Body of pancreas (tissue), 4 donors: ENCODE results near the gene ZNF416. TPM values are rescaled to one million over a fixed set of nuclear protein-coding genes. Genes with fewer than 3 reads are reported as not detected.

Source experiments
- ATAC-seq: fragments of 150-250 bp; one replicate; pipeline ENCODE4 v1.9.1; 2016
- DNase-seq, 4 donors: peaks; one replicate each; pipeline ENCODE4 v3.0.0-alpha.2; 2019
- H3K27ac ChIP-seq, 4 donors: fragments of 200-600 bp; sonication (generic); 1 replicate in 3 of 4; 2 replicates in 1 of 4; pipeline versions ENCODE4 v1.5.1 to v1.6.1; 2016 to 2019; ENCODE audit warnings: mild to moderate bottlenecking in 1 of 4, mixed read lengths in 1 of 4, moderate library complexity in 1 of 4
- H3K27me3 ChIP-seq, 2 donors: fragments of 200-600 bp; sonication (generic); one replicate each; pipeline ENCODE4 v1.6.0; 2016; ENCODE audit warnings: mild to moderate bottlenecking in 1 of 2
- H3K36me3 ChIP-seq, 2 donors: fragments of 200-600 bp; sonication (generic); replicated peaks in 1 of 2; 2 replicates each; pipeline ENCODE4 v1.5.1; 2016; ENCODE audit warnings: low read depth in 2 of 2; ENCODE audit not compliant: insufficient read depth in 1 of 2
- H3K4me1 ChIP-seq: fragments of 200-600 bp; sonication (generic); one replicate; pipeline ENCODE4 v1.6.0; 2016
- H3K4me3 ChIP-seq, 2 donors: fragments of 200-600 bp; sonication (generic); 1 replicate in 1 of 2; 2 replicates in 1 of 2; pipeline ENCODE4 v1.5.1; 2016 to 2019
- H3K9me3 ChIP-seq, 3 donors: fragments of 200-600 bp; sonication (generic); 1 replicate in 2 of 3; 2 replicates in 1 of 3; pipeline ENCODE4 v1.5.1; 2016
- POLR2A ChIP-seq, 3 donors: fragments of 450-650 bp; IDR thresholded peaks; one replicate each; pipeline ENCODE4 v1.6.1; 2016; ENCODE audit warnings: antibody characterized with exemption in 3 of 3, mild to moderate bottlenecking in 2 of 3
- WGBS, 2 donors: methylation state at CpG; one replicate each; pipeline ENCODE4 v1.1.5; 2017; 5-methylcytosine and 5-hydroxymethylcytosine counted together
- intact Hi-C: fragments of 100-400 bp; cut with DNase I; formaldehyde crosslinking; loops from one replicate; pipeline ENCODE4 v1.15.1; 2023
- total RNA-seq, 2 donors: library from RNA; depleted of rRNA; stranded (reverse); fragments of >200 nt; gene quantifications; one replicate each; pipeline ENCODE4 v1.1.0, GENCODE V29; 2016
- TF ChIP-seq, protein P1 (sequence below), 7 experiments: fragments of 450-650 bp in 4 of 7; fragments of 200-600 bp in 3 of 7; sonication (generic) in 3 of 7; IDR thresholded peaks; one replicate each; pipeline ENCODE4 v1.5.1; 2016 to 2019; ENCODE audit warnings: antibody characterized with exemption in 7 of 7

The ZNF416 gene
- total RNA-seq, 2 donors from 2014 or later = 0.66 to 2.1 TPM

- Histone ChIP-seq H3K36me3 (peaks cover 0 to 5% of the 10 kb centered on the region in 2 donors), H3K4me3 (peak within 1 kb of the TSS; percentile 56 to 88), H3K27me3 (no peaks in the 10 kb centered on the region), H3K4me1 (peaks cover 13% of the 10 kb centered on the region), H3K9me3 (peaks cover 0 to 21% (median 0%) of the 10 kb centered on the region in 3 donors), H3K27ac (peak within 1 kb of the TSS in 3 of 4 donors; percentile 45 to 86 (median 86))
- intact Hi-C loops = no loop called here
- ATAC-seq = peak; percentile 99
- peak; percentile 84 to 93 (median 86) for DNase-seq
- peak in 2 of 3 donors; percentile 53 to 54 for TF ChIP-seq POLR2A (IDR thresholded peaks at IDR 0.05)
- TF ChIP-seq, protein P1, sequence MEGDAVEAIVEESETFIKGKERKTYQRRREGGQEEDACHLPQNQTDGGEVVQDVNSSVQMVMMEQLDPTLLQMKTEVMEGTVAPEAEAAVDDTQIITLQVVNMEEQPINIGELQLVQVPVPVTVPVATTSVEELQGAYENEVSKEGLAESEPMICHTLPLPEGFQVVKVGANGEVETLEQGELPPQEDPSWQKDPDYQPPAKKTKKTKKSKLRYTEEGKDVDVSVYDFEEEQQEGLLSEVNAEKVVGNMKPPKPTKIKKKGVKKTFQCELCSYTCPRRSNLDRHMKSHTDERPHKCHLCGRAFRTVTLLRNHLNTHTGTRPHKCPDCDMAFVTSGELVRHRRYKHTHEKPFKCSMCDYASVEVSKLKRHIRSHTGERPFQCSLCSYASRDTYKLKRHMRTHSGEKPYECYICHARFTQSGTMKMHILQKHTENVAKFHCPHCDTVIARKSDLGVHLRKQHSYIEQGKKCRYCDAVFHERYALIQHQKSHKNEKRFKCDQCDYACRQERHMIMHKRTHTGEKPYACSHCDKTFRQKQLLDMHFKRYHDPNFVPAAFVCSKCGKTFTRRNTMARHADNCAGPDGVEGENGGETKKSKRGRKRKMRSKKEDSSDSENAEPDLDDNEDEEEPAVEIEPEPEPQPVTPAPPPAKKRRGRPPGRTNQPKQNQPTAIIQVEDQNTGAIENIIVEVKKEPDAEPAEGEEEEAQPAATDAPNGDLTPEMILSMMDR (IDR thresholded peaks at IDR 0.05) = peak in 1 of 7 experiments; percentile 12
- WGBS, 2 donors = 2 to 3% methylated on average over 37 to 64 of the region's 64 CpGs
Measured at GRCh38 chr19:57527136-57527881, 51.4 kb downstream of the ZNF416 start, which contains the start of gene ZNF549. Gene ZNF549 (plus strand): TSS chr19:57527356. CDS start chr19:57527574, 218 bp downstream.

Other genes with a start within 250 kb of the ZNF416 start
- gene ZNF304, start 227.6 kb downstream of the ZNF416 start, total RNA-seq = 1 to 10 TPM; 2.9 to 4.0 TPM
- 1 to 10 TPM; 2.6 to 8.6 TPM for gene TRAPPC2B, start 215.4 kb downstream of the ZNF416 start, total RNA-seq
- gene ZNF547, start 215.4 kb downstream of the ZNF416 start, total RNA-seq = 1 to 10 TPM in 1 of 2 donors, not detected in 1; 3.9 TPM
- gene ZNF548, start 189.1 kb downstream of the ZNF416 start, total RNA-seq = 1 to 10 TPM; 6.6 to 7.5 TPM
- 1 to 10 TPM; 3.6 to 9.1 TPM for gene ZNF17, start 167.8 kb downstream of the ZNF416 start, total RNA-seq
- 10 to 100 TPM in 1 of 2 donors, 1 to 10 TPM in 1; 1.8 to 17.8 TPM for gene ZNF749, start 143.6 kb downstream of the ZNF416 start, total RNA-seq
- under 1 TPM in 1 of 2 donors, not detected in 1; 0.78 TPM for gene VN1R1, start 121.8 kb downstream of the ZNF416 start, total RNA-seq
- gene ZNF772, start 101.3 kb downstream of the ZNF416 start, total RNA-seq = 1 to 10 TPM; 2.9 to 7.9 TPM
- gene ZNF419, start 91.2 kb downstream of the ZNF416 start, total RNA-seq = 10 to 100 TPM in 1 of 2 donors, 1 to 10 TPM in 1; 8.6 to 21.3 TPM
- 1 to 10 TPM; 1.6 to 2.0 TPM for gene ZNF773, start 79.0 kb downstream of the ZNF416 start, total RNA-seq
- gene ZNF549, start 51.6 kb downstream of the ZNF416 start, total RNA-seq = 1 to 10 TPM in 1 of 2 donors, under 1 TPM in 1; 0.66 to 2.3 TPM
- 1 to 10 TPM; 4.9 to 5.7 TPM for gene ZNF550, start 19.0 kb downstream of the ZNF416 start, total RNA-seq
- 1 to 10 TPM in 1 of 2 donors, under 1 TPM in 1; 0.78 to 3.3 TPM for gene ZIK1, start 5.2 kb upstream of the ZNF416 start, total RNA-seq
- 1 to 10 TPM in 1 of 2 donors, under 1 TPM in 1; 0.78 to 2.6 TPM for gene ZNF530, start 21.0 kb upstream of the ZNF416 start, total RNA-seq
- 10 to 100 TPM in 1 of 2 donors, 1 to 10 TPM in 1; 6.6 to 10.9 TPM for gene ZNF134, start 35.3 kb upstream of the ZNF416 start, total RNA-seq
- 1 to 10 TPM; 3.6 to 9.9 TPM for gene ZNF211, start 54.3 kb upstream of the ZNF416 start, total RNA-seq
- not detected for gene ZSCAN4, start 90.0 kb upstream of the ZNF416 start, total RNA-seq
- 1 to 10 TPM; 2.3 to 2.9 TPM for gene ZNF551, start 103.1 kb upstream of the ZNF416 start, total RNA-seq
- gene ZNF154, start 130.3 kb upstream of the ZNF416 start, total RNA-seq = 1 to 10 TPM; 2.1 to 2.6 TPM
- gene ZNF671, start 148.7 kb upstream of the ZNF416 start, total RNA-seq = 1 to 10 TPM; 2.1 to 3.3 TPM
- 1 to 10 TPM; 4.3 to 8.8 TPM for gene ZNF776, start 167.9 kb upstream of the ZNF416 start, total RNA-seq
- 10 to 100 TPM in 1 of 2 donors, 1 to 10 TPM in 1; 4.2 to 33.6 TPM for gene ZNF586, start 190.8 kb upstream of the ZNF416 start, total RNA-seq
- 10 to 100 TPM in 1 of 2 donors, 1 to 10 TPM in 1; 9.6 to 71.5 TPM for gene ZNF552, start 236.0 kb upstream of the ZNF416 start, total RNA-seq